SK-N-SH treated with all-trans-retinoic acid at 6 μM for 48 hours (cell line): Measurements from ENCODE around the gene KRT17.

Experiments
- ATAC-seq: fragments of 200-7000 bp; cut with Tn5 transposase; 3 replicates; pipeline ENCODE4 v1.9.1; 2020; ENCODE audit warnings: mild to moderate bottlenecking, moderate library complexity
- ARNTL ChIP-seq: fragments of 450-650 bp; formaldehyde crosslinking; IDR thresholded peaks from 2 replicates; pipeline ENCODE4 v1.5.0; 2020; ENCODE audit warnings: low read depth, mild to moderate bottlenecking, moderate library complexity, borderline replicate concordance
- BACH2 ChIP-seq: fragments of 250-450 bp; sonication (Bioruptor Pico); IDR thresholded peaks from 2 replicates; pipeline ENCODE4 v1.9.0; 2021; ENCODE audit warnings: mild to moderate bottlenecking, borderline replicate concordance
- CREB5 ChIP-seq: fragments of 250-450 bp; sonication (Bioruptor Pico); IDR thresholded peaks from 2 replicates; pipeline ENCODE4 v1.5.1; 2020; ENCODE audit warnings: low read depth, mild to moderate bottlenecking, moderate library complexity
- CSDC2 ChIP-seq: fragments of 250-450 bp; sonication (Bioruptor Pico); IDR thresholded peaks from 2 replicates; pipeline ENCODE4 v1.5.0; 2020; ENCODE audit warnings: mild to moderate bottlenecking, moderate library complexity
- CSRNP3 ChIP-seq: fragments of 250-450 bp; sonication (Bioruptor Pico); IDR thresholded peaks from 2 replicates; pipeline ENCODE4 v1.5.1; 2021; ENCODE audit warnings: mild to moderate bottlenecking, moderate library complexity
- ESRRG ChIP-seq: fragments of 250-450 bp; sonication (Bioruptor Pico); IDR thresholded peaks from 2 replicates; pipeline ENCODE4 v1.6.1; 2021; ENCODE audit warnings: mild to moderate bottlenecking
- GLIS3 ChIP-seq: fragments of 250-450 bp; sonication (Bioruptor Pico); IDR thresholded peaks from 2 replicates; pipeline ENCODE4 v1.5.0; 2020; ENCODE audit warnings: mild to moderate bottlenecking, moderate library complexity
- ISL1 ChIP-seq: fragments of 250-450 bp; sonication (Bioruptor Pico); IDR thresholded peaks from 2 replicates; pipeline ENCODE4 v2.1.2; 2022; ENCODE audit warnings: mild to moderate bottlenecking, moderate library complexity
- OSR1 ChIP-seq: fragments of 250-450 bp; sonication (Bioruptor Pico); IDR thresholded peaks from 2 replicates; pipeline ENCODE4 v1.8.0; 2022; ENCODE audit warnings: moderate library complexity, mild to moderate bottlenecking, inconsistent platforms
- POU6F1 ChIP-seq: fragments of 250-450 bp; sonication (Bioruptor Pico); IDR thresholded peaks from 2 replicates; pipeline ENCODE4 v1.8.0; 2021; ENCODE audit warnings: low read depth, mild to moderate bottlenecking, moderate library complexity, borderline replicate concordance
- PPARA ChIP-seq: fragments of 250-450 bp; sonication (Bioruptor Pico); IDR thresholded peaks from 2 replicates; pipeline ENCODE4 v1.5.0; 2020; ENCODE audit warnings: mild to moderate bottlenecking, borderline replicate concordance
- RARB ChIP-seq: fragments of 250-450 bp; sonication (Bioruptor Pico); IDR thresholded peaks from 2 replicates; pipeline ENCODE4 v1.8.0; 2021; ENCODE audit warnings: mild to moderate bottlenecking, moderate library complexity
- SNAI2 ChIP-seq: fragments of 250-450 bp; sonication (Bioruptor Pico); IDR thresholded peaks from 2 replicates; pipeline ENCODE4 v1.5.0; 2020; ENCODE audit warnings: mild to moderate bottlenecking, moderate library complexity
- TCF4 ChIP-seq: fragments of 250-450 bp; sonication (Bioruptor Pico); IDR thresholded peaks from 2 replicates; pipeline ENCODE4 v1.8.0; 2021; ENCODE audit warnings: mild to moderate bottlenecking, moderate library complexity, borderline replicate concordance
- TOX ChIP-seq: fragments of 250-450 bp; sonication (Bioruptor Pico); IDR thresholded peaks from 2 replicates; pipeline ENCODE4 v1.8.0; 2021; ENCODE audit warnings: mild to moderate bottlenecking, moderate library complexity, borderline replicate concordance
- TSHZ2 ChIP-seq: fragments of 250-450 bp; sonication (Bioruptor Pico); IDR thresholded peaks from 2 replicates; pipeline ENCODE4 v1.5.0; 2020; ENCODE audit warnings: mild to moderate bottlenecking, moderate library complexity
- ZC3H10 ChIP-seq: fragments of 250-450 bp; sonication (Bioruptor Pico); IDR thresholded peaks from 2 replicates; pipeline ENCODE4 v1.5.1; 2021; ENCODE audit warnings: mild to moderate bottlenecking, moderate library complexity
- ZFP3 ChIP-seq: fragments of 250-450 bp; sonication (Bioruptor Pico); IDR thresholded peaks from 2 replicates; pipeline ENCODE4 v1.5.0; 2020; ENCODE audit warnings: mild to moderate bottlenecking, moderate library complexity
- ZFP30 ChIP-seq: fragments of 450-650 bp; formaldehyde crosslinking; IDR thresholded peaks from 2 replicates; pipeline ENCODE4 v1.5.0; 2022; ENCODE audit warnings: mild to moderate bottlenecking, moderate library complexity
- ZNF565 ChIP-seq: fragments of 450-650 bp; formaldehyde crosslinking; conservative IDR thresholded peaks from 2 replicates; pipeline ENCODE4 v1.5.0; 2020; ENCODE audit warnings: low read depth, mild to moderate bottlenecking, moderate library complexity
- ZNF70 ChIP-seq: fragments of 450-650 bp; formaldehyde crosslinking; IDR thresholded peaks from 2 replicates; pipeline ENCODE4 v1.5.0; 2020; ENCODE audit warnings: mild to moderate bottlenecking, moderate library complexity

KRT17 gene

GRCh38 chr17:41595585-41595984 is 28.8 kb downstream of the KRT17 start:
- no peak for ATAC-seq
- TF ChIP-seq ZNF565 (CRISPR knock-in tag): no peak
- no peak for TF ChIP-seq ARNTL (CRISPR knock-in tag)
- no peak for TF ChIP-seq TCF4 (CRISPR knock-in tag)
- TF ChIP-seq ISL1 (CRISPR knock-in tag): no peak
- no peak for TF ChIP-seq GLIS3 (CRISPR knock-in tag)

GRCh38 chr17:41594363-41594915 is 29.9 kb downstream of the KRT17 start:
- no peak for TF ChIP-seq OSR1
- TF ChIP-seq ZFP30 (CRISPR knock-in tag): no peak
- no peak for TF ChIP-seq CSRNP3 (CRISPR knock-in tag)
- TF ChIP-seq ARNTL (CRISPR knock-in tag): no peak
- no peak for TF ChIP-seq BACH2
- no peak for TF ChIP-seq TCF4 (CRISPR knock-in tag)
- no peak for TF ChIP-seq ZC3H10 (CRISPR knock-in tag)
- TF ChIP-seq GLIS3 (CRISPR knock-in tag): no peak
- no peak for TF ChIP-seq SNAI2 (CRISPR knock-in tag)
- no peak for TF ChIP-seq TSHZ2 (CRISPR knock-in tag)
- TF ChIP-seq ZNF70: no peak
- no peak for TF ChIP-seq PPARA (CRISPR knock-in tag)
- no peak for TF ChIP-seq CREB5 (CRISPR knock-in tag)
- no peak for TF ChIP-seq RARB (CRISPR knock-in tag)
- ATAC-seq: no peak

GRCh38 chr17:41593306-41593981 is 30.9 kb downstream of the KRT17 start:
- no peak for ATAC-seq
- TF ChIP-seq ZFP3 (CRISPR knock-in tag) (no peak), GLIS3 (CRISPR knock-in tag) (no peak), CREB5 (CRISPR knock-in tag) (no peak), ZFP30 (CRISPR knock-in tag) (no peak)

GRCh38 chr17:41592601-41593305 is 31.6 kb downstream of the KRT17 start:
- no peak for ATAC-seq
- TF ChIP-seq ZFP3 (CRISPR knock-in tag): no peak
- no peak for TF ChIP-seq TCF4 (CRISPR knock-in tag)
- no peak for TF ChIP-seq TOX
- TF ChIP-seq CSDC2 (CRISPR knock-in tag): no peak
- TF ChIP-seq ESRRG (CRISPR knock-in tag): no peak
- TF ChIP-seq ZFP30 (CRISPR knock-in tag): no peak
- no peak for TF ChIP-seq GLIS3 (CRISPR knock-in tag)
- no peak for TF ChIP-seq ARNTL (CRISPR knock-in tag)
- TF ChIP-seq RARB (CRISPR knock-in tag): no peak
- no peak for TF ChIP-seq SNAI2 (CRISPR knock-in tag)
- TF ChIP-seq ISL1 (CRISPR knock-in tag): no peak
- no peak for TF ChIP-seq ZNF70
- TF ChIP-seq PPARA (CRISPR knock-in tag): no peak
- no peak for TF ChIP-seq POU6F1 (CRISPR knock-in tag)
- TF ChIP-seq ZNF565 (CRISPR knock-in tag): no peak
- no peak for TF ChIP-seq TSHZ2 (CRISPR knock-in tag)
- no peak for TF ChIP-seq OSR1
- no peak for TF ChIP-seq ZC3H10 (CRISPR knock-in tag)
